Esophagus muscularis mucosa (tissue), 3 donors: ENCODE measurements around the gene AP1S3.

Experiments used
- POLR2A ChIP-seq: fragments of 450-650 bp; IDR thresholded peaks from one replicate; pipeline ENCODE4 v1.6.1; 2017; ENCODE audit warnings: antibody characterized with exemption, moderate library complexity, mild to moderate bottlenecking, low read depth
- TF ChIP-seq, protein P1 (sequence below), 3 experiments: fragments of 200-600 bp in 2 of 3; fragments of 450-650 bp in 1 of 3; sonication (generic) in 2 of 3; IDR thresholded peaks; one replicate each; pipeline ENCODE4 v1.5.1; 2017 to 2019; ENCODE audit warnings: antibody characterized with exemption in 3 of 3, mild to moderate bottlenecking in 2 of 3, moderate library complexity in 1 of 3

GRCh38 chr2:223735659-223736244 is 101.6 kb downstream of the AP1S3 start:
- TF ChIP-seq, protein P1, sequence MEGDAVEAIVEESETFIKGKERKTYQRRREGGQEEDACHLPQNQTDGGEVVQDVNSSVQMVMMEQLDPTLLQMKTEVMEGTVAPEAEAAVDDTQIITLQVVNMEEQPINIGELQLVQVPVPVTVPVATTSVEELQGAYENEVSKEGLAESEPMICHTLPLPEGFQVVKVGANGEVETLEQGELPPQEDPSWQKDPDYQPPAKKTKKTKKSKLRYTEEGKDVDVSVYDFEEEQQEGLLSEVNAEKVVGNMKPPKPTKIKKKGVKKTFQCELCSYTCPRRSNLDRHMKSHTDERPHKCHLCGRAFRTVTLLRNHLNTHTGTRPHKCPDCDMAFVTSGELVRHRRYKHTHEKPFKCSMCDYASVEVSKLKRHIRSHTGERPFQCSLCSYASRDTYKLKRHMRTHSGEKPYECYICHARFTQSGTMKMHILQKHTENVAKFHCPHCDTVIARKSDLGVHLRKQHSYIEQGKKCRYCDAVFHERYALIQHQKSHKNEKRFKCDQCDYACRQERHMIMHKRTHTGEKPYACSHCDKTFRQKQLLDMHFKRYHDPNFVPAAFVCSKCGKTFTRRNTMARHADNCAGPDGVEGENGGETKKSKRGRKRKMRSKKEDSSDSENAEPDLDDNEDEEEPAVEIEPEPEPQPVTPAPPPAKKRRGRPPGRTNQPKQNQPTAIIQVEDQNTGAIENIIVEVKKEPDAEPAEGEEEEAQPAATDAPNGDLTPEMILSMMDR (IDR thresholded peaks at IDR 0.05) = no peak
- TF ChIP-seq POLR2A = no peak
